ENCODE results near the gene ENOX1.

ENOX1 gene

DNA sequence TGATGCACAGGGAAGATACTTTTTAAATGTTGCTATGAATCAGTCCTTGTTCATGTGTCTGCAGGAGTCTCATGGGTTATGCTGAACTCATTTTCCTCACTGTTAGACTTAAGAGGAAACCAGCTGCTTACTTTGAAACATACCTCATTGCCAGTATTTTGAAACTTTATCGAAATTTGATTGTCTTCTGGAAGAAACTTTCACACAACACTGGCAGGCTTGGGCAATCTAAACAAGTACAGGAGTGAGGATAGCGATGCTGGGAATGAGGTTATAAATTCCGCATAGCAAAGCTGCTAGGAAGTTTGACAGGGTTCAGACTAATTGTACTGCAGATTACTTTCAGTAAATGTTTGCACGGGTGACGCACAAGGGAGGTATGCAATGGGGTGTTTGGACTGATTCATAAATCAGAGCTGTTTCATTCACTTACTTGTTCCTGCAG is 517.7 kb downstream of the ENOX1 start:
- in situ Hi-C loops (cut with MboI; ENCODE audit: low pct_unique_long_range_greater_than_20kb, low sequenced_read_pairs, unreplicated experiment), result no loop called here
- TF ChIP-seq, protein P1, sequence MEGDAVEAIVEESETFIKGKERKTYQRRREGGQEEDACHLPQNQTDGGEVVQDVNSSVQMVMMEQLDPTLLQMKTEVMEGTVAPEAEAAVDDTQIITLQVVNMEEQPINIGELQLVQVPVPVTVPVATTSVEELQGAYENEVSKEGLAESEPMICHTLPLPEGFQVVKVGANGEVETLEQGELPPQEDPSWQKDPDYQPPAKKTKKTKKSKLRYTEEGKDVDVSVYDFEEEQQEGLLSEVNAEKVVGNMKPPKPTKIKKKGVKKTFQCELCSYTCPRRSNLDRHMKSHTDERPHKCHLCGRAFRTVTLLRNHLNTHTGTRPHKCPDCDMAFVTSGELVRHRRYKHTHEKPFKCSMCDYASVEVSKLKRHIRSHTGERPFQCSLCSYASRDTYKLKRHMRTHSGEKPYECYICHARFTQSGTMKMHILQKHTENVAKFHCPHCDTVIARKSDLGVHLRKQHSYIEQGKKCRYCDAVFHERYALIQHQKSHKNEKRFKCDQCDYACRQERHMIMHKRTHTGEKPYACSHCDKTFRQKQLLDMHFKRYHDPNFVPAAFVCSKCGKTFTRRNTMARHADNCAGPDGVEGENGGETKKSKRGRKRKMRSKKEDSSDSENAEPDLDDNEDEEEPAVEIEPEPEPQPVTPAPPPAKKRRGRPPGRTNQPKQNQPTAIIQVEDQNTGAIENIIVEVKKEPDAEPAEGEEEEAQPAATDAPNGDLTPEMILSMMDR (IDR thresholded peaks at IDR 0.05; ENCODE audit: extremely low read depth, insufficient read depth, missing control alignments), result no peak
- no peak for DNase-seq (ENCODE audit: low spot score)

DNA sequence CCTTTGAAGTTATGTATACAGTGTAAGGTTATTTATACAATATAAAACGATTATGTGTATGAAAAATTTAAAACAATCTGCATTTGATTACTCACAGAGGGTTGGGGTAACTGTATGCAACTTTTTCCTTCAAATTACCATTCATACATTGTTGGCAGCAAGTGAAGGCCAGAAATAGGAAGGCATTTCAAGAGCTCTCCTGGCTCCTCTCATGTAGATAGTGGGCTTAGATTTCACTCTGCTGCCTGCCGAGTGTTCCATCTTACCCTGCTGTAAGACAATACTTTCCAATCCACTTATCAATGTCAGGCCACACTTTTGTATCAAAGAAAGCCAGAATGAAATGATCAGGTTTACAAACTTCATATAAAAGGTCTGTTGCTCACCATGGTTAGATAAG is 518.1 kb downstream of the ENOX1 start:
- in situ Hi-C loops (cut with MboI; ENCODE audit: low pct_unique_long_range_greater_than_20kb, low sequenced_read_pairs, unreplicated experiment), result no loop called here
- TF ChIP-seq, protein P1 (IDR thresholded peaks at IDR 0.05; ENCODE audit: extremely low read depth, insufficient read depth, missing control alignments), result no peak
- no peak for DNase-seq (ENCODE audit: low spot score)

DNA sequence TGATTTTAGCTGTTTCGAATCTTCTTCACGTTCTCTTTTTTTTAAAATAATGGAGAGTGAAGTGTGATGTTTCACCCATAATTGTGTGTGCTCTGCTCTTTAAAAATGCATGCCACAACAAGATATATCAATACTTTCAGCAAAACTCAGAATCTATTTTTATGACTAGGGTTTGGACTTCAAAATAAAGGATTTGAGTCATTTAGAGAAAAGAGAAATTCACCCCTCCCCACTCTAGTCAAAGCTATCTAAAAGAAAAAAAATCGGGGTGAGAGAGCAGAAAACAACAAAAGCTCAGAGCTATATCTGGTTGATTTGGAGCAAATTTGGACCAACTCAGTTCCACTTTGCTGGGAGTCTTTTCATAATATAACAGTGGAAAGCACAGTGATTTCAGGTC is 518.9 kb downstream of the ENOX1 start:
- TF ChIP-seq, protein P1 (IDR thresholded peaks at IDR 0.05; ENCODE audit: extremely low read depth, insufficient read depth, missing control alignments), result no peak
- in situ Hi-C loops (cut with MboI; ENCODE audit: low pct_unique_long_range_greater_than_20kb, low sequenced_read_pairs, unreplicated experiment), result no loop called here
- no peak for DNase-seq (ENCODE audit: low spot score)

DNA sequence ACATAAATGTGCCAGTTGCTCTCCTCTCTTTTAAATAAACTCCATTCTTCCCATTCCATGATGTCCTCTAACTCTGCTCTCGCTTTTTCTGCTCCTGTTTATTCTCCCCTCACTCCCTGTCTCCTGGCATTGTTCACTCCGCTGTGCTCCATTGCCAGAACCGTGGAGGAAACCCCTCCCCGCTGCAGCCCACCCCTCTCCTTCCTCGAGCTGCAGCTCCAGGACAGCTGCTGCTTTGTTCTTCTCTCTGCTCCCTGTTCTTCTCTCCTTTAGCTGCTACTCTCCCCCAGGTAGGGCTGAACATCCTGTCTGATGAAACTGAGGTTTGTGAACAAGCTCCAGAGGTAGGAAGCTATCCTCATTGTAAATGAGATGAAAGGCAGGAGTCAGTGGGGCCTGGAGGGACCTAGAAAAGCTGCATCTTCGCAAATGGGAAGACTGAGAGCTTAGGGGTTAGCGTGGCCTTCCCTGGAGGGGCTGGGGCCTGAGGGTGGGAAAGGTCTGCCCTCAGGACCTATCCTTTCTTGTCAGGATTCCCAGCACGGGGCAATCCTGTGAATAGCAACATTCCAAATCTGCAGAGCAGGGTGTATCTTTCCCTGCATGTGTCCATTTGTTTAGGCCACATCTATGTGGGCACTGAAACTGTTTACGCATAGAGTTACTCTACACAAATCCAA is 519.7 kb downstream of the ENOX1 start:
- in situ Hi-C loops (cut with MboI; ENCODE audit: low pct_unique_long_range_greater_than_20kb, low sequenced_read_pairs, unreplicated experiment), result no loop called here
- TF ChIP-seq, protein P1 (IDR thresholded peaks at IDR 0.05; ENCODE audit: extremely low read depth, insufficient read depth, missing control alignments), result no peak
- DNase-seq (ENCODE audit: low spot score), result no peak

DNA sequence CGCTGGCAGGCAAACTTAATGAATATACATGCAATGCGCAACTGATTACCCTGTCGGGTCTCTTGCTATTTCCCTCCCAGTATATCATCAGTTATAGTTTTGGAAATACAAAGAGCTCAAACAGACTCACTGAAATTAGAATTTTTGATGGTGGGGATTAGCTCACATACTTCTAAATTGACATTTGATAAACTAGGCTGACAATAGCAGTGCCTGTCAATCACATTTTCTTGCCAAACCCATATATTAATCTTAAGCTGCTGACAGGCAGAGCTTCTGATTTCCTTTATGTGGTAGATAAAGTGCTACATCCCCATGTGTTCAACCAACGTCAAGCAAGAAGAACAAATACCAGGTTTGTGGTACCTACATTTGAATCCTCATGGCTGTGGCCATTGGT is 521.7 kb downstream of the ENOX1 start:
- no peak for DNase-seq (ENCODE audit: low spot score)
- TF ChIP-seq, protein P1 (IDR thresholded peaks at IDR 0.05; ENCODE audit: extremely low read depth, insufficient read depth, missing control alignments), result no peak

DNA sequence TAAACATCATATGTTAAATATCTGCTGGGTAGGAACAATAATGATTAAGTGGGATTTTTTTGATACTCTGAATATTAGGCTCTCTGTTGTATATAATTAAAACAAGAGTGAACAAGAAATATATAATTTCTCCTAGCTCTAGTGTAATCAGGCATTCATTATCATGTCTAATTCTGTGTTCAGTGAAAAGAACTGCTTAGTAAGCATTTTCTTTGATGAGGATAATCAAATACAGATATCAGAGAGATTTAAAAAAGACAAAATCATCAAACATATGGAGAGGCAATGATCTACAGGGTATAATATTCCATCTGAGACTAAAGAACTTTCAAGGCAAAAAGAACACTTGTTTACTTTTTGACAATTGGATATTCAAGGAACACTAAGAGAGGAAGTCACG is 522.3 kb downstream of the ENOX1 start:
- TF ChIP-seq, protein P1 (IDR thresholded peaks at IDR 0.05; ENCODE audit: extremely low read depth, insufficient read depth, missing control alignments), result no peak
- no peak for DNase-seq (ENCODE audit: low spot score)
- in situ Hi-C loops (cut with MboI; ENCODE audit: low pct_unique_long_range_greater_than_20kb, low sequenced_read_pairs, unreplicated experiment), result no loop called here

More for the DNA sequence above, 521.7 kb downstream of the ENOX1 start:
- in situ Hi-C loops (cut with MboI; ENCODE audit: low pct_unique_long_range_greater_than_20kb, low sequenced_read_pairs, unreplicated experiment), result no loop called here
